NCI-H524 (cell line): ENCODE measurements around the gene NEURL1.
"Not testable (repeated sequence)": the region's sequence is repeated elsewhere in the genome, so short reads cannot be mapped to it uniquely, and the experiment has no call there.

Source experiments
- DNase-seq, 2 experiments: peaks; one replicate each; lab custom pipeline; 2025; lab: John Stamatoyannopoulos, UW

The NEURL1 gene

GRCh38 chr10:103622935-103623574, 129.6 kb downstream of the NEURL1 start:
- DNase-seq, result no peak

DNA sequence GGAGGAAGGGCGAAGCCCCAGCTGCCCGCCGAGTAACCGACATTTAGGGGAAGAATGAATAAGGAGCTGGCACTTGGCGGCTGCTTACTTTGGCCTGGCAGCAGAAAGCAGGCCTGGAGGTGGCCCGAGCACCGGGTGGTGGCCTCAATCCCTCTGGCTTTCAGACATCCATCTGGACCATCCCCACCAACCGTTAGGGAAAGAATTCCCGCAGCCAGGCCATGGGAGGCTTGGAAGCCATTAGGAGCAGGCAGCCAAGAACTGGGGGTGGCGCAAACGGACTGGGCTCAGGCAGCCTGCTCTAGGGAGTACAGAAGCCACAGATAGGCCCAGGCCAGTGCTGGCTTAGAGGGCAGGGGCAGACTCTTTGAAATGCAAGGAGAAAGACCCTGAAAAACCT, 132.7 kb downstream of the NEURL1 start:
- no peak for DNase-seq

DNA sequence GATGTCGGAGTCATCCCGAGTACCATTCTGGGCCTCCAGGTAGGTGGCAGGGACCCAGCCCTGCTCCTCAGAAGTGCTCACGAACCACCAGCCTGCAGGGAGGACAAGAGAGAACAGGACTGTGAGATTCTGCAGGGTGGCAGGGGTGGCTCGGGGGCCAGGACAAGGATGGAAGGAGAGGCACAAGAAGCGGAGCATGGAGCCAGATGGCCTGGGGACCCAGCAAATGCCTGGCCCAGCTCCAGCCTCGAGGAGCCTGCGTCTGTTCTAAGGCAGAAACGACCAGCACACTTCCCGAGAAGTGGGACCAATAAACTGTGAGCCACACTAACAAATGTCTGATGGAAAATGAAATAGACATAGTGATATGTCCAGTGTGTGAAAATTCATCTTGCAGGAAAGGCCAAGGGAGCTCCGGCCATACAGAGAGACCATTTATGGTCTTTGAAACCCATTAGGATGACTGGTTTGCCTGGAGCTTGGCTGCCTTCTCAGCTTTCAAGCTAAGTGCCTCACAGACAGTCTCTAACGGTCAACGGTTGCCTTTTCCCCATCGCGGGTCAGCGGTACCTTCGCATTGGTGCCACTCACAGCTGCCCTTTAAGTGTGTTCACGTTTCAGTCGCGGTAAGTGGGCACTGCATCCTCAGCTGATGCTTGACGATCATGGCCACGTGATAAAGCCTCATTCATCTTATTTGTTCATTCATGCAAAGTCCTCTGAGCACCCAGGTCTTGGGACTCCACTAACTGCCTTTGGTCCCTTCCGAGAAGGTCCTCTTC, 133.8 kb downstream of the NEURL1 start:
- no peak for DNase-seq

DNA sequence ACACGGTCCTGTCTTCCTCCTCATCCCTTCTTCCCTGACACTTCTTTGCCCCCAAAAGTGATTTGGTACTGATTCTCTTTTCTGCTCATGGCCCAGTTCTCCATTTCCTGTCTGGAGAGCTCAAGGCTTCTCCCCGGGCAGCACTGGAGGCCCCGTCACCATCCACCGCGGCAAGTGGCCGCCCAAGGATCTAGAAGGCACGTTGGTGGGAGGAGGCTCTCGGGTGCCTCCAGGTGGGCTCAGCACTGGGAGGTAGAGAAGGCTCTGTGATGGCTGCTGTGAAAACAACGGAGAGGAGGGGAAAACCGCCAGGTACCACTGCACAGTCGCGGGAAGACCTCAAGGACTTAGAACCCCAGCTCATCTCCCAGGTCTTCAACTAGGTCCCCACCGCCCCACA, 134.4 kb downstream of the NEURL1 start:
- DNase-seq, result no peak

GRCh38 chr10:103629581-103629980, 136.1 kb downstream of the NEURL1 start:
- no peak for DNase-seq

DNA sequence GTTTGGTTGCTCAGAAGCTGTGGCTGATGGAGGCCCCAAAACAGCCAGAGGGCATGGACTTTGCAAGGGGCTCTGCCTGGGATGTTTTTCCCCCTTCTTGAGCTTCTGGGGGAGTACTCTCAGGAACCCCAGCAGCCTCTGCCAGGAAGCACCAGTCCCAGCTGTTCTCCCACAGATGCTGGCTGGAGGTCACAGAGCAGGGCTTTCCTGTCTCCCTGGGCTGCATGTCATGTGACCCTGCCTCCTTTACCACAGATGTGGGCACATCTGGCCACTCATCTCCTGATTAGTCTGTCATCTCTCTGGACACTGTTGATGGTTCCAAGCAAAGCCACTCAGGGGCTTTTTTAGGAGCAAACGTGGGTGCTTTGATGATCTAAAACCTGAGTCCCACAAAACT, 136.7 kb downstream of the NEURL1 start:
- DNase-seq, result no peak

DNA sequence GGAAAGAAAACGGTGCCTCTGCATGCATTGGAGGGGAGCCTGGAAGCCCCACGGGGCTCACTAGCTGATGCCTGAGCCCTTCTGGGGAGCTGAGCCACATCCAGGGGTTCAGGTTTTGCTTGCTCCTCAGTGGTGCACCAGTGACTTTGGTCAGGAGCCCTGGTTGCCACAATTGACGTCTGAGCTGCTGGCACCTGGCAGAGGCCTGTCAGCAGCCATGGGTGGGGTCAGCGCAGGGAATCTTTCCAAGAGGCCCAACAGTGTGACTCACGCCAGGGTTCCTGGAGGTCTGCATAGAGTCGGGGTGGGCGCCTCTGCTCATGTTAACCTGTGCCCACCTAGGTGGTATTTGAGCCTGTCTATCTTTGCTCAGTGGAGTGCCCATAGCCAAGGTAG, 138.7 kb downstream of the NEURL1 start:
- DNase-seq, result no peak

GRCh38 chr10:103632871-103633270, 139.4 kb downstream of the NEURL1 start:
- not testable (repeated sequence) for DNase-seq

- DNase-seq, result no peak
Measured at GRCh38 chr10:103633846-103634245, 140.3 kb downstream of the NEURL1 start.

DNA sequence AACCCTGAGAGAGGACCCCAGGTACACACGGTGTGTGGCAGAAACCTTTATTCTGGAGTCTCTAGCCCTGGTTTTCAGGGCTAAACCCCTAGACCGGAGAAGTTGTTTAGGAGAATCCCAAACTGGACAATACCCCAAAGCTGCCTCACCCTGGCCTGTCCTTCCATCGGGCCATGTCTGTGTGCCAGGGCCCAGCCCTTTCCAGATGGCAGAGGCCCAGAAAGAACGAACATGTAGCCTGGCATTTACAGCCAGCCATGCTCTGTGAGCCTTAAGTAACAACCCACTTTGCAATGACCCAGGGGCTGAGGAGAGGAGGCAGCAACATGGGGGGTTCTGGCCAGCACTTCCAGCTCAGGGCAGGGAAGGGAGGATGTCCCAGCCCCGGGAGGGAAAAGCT, 142.1 kb downstream of the NEURL1 start:
- DNase-seq, result no peak

DNA sequence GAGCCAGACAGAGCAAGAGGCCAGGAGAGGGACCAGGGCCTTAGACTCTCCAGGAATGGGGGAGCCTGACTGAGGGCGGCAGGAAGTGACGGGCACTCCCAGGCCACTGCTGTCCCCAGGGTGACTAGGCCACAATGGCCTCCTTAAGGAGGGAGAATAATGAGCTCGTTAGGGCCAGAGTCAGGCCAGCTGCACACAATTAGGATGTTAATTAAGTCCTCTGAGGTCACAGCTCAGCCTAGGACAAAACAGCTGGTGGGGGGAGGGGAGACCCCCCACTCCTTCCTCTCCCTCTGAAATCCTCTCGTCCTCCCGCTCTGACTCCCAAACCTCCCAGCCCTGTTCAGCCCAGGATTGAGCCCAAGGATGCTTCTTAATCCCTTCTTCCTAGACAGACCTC, 143.0 kb downstream of the NEURL1 start:
- peak in 1 of 2 experiments; percentile 13 for DNase-seq

GRCh38 chr10:103637011-103637410, 143.5 kb downstream of the NEURL1 start:
- no peak for DNase-seq

DNA sequence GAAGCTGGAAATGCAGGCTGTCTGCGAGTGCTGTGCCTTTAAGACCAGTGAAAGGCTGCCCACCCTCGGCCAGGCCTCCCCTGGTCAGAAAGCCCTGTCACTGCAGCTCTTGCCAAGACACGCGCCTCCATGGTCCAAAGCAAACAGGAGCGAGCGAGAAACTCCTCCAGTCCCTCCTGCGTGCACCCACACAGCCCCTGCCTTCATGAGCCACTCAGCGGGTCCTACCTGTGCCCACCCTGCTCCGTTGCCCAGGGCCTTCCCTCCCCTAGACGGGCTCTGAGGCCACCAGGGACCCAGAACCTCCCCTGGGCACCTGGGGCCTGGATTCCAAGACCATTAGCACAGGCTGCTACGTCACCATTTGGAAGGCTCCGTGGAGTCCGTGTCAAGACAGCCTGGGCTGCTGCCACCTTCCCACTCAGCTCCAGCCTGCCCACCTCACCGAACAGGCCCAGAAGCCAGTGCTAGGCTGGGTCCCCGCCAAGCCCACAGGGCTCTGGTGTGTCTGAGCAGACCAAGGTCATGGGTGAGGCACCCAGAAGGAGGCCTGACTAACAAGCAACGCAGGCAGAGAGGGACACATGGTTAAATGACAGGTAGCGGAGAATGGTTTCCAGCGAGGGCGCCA, 144.5 kb downstream of the NEURL1 start:
- DNase-seq, result no peak

- DNase-seq, result no peak
Measured at GRCh38 chr10:103638948-103639347, 145.4 kb downstream of the NEURL1 start.

GRCh38 chr10:103640436-103641181, 147.1 kb downstream of the NEURL1 start:
- DNase-seq, result peak; percentile 5 to 47

DNA sequence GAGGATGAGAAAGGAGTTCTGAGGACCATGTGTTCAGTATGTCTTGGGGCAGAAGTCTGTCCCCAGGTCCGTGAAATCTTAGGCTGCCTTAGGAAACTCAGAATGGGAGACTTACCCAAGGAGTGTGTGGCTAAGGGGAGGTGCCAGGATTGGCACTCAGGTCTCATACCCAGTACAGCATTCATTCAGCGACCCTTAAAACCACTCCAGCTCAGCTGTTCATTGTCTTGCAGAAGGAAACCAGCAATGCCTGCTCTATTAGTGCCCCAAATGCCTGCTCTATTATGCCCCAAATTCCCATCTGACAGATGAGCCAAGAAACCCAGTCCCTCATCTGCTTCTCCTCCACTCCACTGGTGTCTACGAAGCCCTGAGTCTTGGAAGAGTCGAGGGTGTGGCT, 147.8 kb downstream of the NEURL1 start:
- DNase-seq, result peak in 1 of 2 experiments; percentile 3
